Left renal cortex interstitium (tissue), 4 donors: ENCODE results near the gene CRAMP1. TPM values are rescaled to one million over a fixed set of nuclear protein-coding genes. Genes with fewer than 3 reads are reported as not detected.
"Not testable (repeated sequence)": the region's sequence is repeated elsewhere in the genome, so short reads cannot be mapped to it uniquely, and the experiment has no call there.

Experiments
- DNase-seq, 4 donors: peaks; one replicate each; pipeline ENCODE4 v3.0.0-alpha.2; 2013; ENCODE audit warnings: low read depth in 4 of 4, low spot score in 2 of 4, missing footprints in 1 of 4
- polyA plus RNA-seq, 4 donors: library from polyadenylated mRNA; unstranded; fragments of 120-200 nt; gene quantifications; one replicate each; pipeline ENCODE4 v1.2.1, GENCODE V29; 2013; ENCODE audit not compliant: insufficient read length in 4 of 4

CRAMP1 gene
- polyA plus RNA-seq: 10 to 100 TPM; 15.6 to 31.4 (median 23.4) TPM

DNA sequence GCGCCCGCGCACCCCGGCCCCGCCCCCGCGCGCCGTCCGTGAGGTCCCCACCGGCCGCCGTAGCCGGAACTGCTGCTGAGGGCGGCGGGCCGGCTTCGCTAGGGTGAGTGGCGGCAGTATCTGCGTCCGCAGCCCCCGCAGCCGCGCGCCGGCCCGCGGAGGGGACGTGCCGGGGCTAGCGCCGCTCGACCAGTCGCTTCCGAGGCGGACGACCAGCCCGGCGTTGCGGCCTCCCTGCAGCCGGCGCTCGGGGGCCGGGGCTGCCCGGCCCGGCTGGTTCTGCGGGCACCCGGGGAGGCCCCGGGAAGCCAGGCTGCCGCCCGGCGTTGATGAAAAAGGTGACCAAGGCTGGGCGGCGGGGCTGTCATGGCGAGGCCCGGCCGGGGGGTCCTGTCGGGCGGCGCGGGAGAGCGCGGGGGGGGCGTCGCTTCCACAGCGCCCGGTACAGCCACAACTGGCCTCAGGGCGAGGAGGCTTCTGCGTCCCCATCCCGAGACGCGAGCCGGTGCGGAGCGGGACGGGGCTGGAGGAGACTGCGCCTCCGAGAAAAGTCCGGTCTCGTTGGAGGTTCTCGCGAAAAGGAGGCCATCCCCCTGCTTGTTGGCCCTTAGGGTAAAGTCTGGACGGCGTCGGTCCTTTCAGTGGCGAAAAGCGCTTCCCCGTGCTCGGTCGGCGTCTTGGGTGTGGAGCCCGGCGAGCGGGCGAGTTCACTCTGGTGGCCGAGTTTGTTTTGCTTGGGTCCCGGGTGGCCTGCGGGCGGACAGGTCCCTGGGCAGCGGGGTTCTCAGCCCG, at the start of gene CRAMP1:
Gene CRAMP1, plus strand, starts transcription at position 41 of the 792 bp plus-strand sequence. CDS start 2,280 bp downstream, outside the sequence.
- DNase-seq: no peak

DNA sequence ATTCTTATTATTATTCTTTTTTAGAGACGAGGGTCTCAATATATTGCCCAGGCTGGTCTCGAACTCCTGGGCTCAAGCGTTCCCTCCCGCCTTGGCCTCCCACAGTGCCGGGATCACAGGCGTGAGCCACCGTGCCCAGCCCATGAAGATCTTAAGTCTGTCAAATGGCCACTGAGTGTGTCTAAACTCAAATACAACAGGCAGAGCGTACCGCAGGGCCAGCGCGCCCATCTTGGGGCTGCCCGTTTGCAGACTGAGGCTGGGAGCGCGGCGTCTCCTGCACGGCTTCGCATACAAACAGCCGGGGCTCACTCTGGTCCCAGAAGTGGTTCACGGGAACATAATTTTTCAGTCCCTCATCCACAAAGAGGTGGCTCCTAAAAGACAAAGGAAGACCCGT, 48.4 kb upstream of the CRAMP1 start:
- DNase-seq: no peak

GRCh38 chr16:1564325-1564724, 47.8 kb upstream of the CRAMP1 start:
- DNase-seq: no peak

GRCh38 chr16:1565083-1565805, 46.9 kb upstream of the CRAMP1 start:
- DNase-seq: no peak

DNA sequence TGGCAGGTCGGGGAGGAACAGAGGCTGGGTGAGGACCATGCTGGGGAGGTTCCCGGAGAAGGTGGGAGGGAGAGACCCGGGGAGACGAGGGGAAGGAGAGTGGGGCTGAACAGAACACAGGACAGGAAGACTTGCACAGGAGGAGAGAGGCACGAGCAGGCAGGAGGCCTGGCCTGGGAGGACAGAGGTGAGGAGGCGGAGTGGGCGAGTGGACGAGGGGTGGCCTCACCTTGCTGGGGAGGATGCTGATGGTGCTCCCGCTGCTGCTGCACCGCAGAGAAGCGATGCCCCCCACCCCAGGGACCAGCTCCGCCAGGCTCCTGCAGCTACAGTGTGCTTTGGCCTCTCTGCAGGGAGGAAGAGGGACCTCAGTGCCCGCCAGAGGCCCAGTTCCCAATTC, 44.2 kb upstream of the CRAMP1 start:
- DNase-seq: no peak

DNA sequence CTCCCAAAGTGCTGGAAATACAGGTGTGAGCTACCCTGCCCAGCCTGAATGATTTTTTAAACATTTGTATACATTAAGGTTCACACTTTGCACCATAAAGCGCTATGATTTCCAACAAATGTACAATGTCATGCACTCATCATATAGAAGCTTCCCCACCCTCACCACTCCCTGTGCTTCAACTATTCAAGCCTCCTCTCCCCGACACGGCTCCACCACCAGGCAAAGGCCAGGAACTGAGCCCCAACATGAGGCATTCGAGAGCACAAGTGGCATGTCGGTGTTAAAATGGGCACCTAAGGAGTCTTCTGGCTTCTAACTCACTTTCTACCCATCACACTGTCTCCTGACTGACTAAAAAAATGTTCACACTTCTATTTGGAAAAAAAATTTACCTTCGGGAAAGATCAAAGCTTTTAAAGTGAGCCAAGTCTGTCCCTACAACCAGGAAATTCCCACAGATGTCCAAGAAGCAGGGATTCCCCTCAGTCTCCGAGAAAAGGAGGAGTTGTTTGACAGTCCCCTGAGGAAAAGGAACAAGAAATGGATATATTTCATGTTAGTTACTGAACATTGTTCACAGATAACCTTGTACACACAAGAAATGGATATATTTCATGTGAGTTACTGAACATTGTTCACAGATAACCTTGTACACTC, 41.0 kb upstream of the CRAMP1 start:
- DNase-seq: no peak

DNA sequence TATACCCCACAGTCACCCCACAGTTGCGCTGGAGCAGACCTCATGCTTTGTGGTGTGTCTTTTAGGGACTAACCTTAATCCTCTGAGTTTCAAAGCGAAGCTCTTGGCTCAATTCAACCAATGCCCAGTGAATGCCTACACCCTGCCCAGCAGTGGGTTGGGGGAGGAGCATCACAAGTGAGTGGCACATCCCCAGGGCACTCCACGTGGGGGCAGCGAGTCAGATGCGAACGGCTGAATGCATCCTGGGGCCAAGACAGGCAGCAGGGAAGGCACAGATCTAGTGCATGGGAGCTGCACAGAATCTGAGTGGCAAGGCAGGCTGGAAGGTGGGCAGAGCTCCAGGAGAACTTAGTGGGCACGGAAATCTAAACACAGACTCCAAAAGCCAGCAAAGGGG, 39.5 kb upstream of the CRAMP1 start:
- no peak for DNase-seq

DNA sequence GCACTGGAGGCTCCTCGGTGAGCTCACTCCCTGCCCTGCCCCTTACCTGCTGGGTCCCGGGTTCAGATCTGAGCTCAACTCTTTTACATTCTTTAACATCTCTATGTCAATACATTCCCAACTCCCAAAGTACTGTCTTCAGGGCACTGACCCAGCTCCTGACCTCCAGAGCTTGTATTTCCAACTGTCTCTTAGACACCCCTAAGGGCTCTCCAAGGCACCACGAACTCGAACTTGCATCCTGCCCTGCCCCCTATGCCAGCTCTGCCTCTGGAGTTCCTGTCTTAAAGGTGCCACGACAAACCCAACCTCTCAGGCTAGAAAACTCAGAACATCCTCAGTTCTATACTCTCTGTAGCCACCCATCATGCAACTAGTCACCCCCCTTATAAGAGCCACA, 38.9 kb upstream of the CRAMP1 start:
- no peak for DNase-seq

DNA sequence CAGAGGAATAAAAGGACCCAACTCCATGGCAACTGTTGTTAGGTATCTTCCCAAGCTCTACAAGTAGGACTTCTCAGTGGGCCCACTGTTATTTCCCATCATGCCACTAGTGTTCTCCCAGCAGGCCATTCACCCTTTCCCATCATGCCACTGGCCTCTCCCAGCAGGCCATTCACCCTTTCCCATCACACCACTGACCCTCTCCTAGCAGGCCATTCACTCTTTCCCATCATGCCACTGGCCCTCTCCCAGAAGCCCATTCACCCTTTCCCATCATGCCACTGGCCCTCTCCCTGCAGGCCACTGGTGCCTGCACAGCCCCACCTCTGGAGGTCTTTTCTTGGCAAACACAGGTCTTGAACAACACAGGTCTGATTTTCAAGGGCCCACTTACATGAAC, 36.6 kb upstream of the CRAMP1 start:
- no peak for DNase-seq

- DNase-seq: no peak
Observed at GRCh38 chr16:1579214-1579613, 32.9 kb upstream of the CRAMP1 start.

- DNase-seq: no peak
Observed at GRCh38 chr16:1580256-1580655, 31.9 kb upstream of the CRAMP1 start.

- no peak for DNase-seq
Observed at GRCh38 chr16:1580956-1581355, 31.2 kb upstream of the CRAMP1 start.

GRCh38 chr16:1581804-1582203, 30.4 kb upstream of the CRAMP1 start:
- no peak for DNase-seq

DNA sequence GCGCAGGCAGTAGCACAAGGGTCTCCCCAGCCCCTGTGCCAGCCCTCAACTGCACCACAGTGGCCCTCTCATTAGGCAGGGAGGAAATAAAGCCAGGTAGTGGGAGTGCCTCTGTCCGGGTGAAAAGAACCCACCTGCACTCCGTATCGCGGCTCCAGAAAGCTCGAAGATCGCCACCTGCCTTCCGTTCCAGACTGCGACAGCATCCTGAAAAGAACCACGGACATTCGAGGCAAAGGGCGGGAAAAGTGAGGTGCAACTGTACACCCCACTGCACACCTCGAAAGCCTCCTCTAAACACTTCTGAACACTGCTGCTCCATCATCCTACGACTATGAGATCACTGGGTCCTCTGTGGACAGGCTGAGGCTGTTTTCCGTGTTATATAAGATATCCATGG, 29.0 kb upstream of the CRAMP1 start:
- no peak for DNase-seq

GRCh38 chr16:1584926-1585484, 27.2 kb upstream of the CRAMP1 start:
- DNase-seq: no peak

DNA sequence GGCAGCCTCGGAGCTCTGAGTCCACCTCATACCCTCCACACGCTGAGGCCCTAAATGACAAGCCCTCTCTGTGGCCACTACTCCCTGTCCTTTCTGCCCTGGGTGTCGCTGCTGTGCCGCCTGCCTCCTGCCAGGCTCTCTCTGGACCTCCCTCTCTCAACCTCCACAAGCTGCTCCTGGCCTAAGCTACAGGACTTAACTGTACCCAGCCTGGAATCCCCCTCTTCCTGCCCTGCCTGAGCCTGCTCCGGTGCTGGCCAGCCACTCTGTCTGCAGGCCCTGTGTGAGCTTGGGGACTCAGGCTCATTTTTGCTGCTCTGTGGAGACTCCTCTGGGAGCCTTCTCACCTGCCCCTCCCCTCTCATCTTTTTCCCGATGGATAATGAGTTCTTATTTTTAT, 21.8 kb upstream of the CRAMP1 start:
- DNase-seq: no peak

DNA sequence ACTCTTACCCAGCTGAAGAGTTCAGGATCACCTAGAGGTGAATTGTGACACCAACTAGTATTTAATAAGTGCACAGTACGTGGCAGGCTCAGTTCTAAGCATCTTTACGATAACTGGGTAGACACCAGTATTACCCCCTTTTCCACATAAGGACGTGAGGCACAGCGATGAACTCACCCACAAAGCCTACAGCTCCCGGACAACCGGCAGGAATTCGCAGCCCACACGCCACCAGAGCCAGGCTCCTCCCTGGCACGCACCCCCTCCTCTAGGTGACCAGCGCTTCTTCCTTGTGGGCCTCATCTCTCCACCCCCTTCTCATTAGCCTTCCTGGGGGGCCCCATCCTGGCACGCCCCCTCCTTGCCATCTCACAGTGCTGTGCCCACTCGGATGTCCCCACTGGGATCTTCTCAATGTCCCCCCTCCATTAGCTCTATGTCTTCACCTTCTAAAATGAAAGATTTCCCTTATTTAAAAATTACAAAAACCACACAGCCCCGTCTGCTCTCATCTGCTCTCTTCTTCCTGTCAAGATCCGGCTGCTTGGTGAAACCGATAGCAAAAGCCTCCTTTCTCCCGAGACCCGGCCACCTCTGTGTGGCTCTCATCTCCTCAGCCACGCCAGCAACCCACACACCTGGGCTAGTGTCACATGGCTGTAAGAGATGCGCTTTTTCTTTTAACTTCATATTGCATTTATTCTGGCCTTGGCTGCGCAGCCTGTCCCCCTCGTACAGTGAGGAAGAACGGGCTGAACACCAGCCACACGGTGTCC, 21.0 kb upstream of the CRAMP1 start:
- no peak for DNase-seq

DNA sequence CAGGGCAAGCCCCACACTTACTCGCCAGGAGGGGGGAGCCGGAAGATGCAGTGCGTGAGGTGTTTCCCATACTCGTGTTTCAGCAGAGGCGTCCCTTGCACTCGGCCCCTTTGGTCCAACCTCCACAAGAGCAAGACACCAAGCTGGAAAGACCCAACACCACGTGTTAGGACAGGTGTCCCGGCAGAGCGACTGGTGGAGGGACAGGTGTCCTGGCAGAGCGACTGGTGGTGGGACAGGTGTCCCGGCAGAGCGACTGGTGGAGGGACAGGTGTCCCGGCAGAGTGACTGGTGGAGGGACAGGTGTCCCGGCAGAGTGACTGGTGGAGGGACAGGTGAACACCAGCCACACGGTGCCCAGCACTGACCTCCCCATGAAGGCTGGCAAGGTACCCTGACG, 19.7 kb upstream of the CRAMP1 start:
- no peak for DNase-seq

GRCh38 chr16:1595511-1595910, 16.6 kb upstream of the CRAMP1 start:
- not testable (repeated sequence) for DNase-seq

DNA sequence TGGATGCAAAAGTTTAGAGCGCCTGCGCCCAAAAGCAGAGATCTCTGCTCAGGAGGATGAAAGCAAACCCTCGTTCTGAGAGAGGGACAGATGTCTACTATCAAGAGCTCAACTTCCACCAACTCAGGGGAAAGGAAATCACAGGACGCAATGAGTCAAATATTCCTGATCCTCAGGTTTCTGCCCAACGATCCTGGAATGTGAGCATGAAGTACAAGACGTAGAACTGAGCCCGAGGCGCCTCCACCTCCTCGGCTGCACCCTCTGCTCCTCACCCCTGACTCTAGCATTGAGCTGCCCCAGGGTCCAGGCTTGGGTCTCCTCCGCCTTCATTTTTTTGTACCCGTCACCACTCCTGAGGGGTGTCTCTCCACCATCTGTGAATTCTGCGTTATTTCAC, 15.6 kb upstream of the CRAMP1 start:
- no peak for DNase-seq
